Stimulated activated CD4-positive, alpha-beta T cell treated with anti-CD3 and anti-CD28 coated beads, TNF-alpha, amount 100 ng/mL, for 4 hours (primary cell): ENCODE data around the gene ZMIZ1.

ENCODE experiments used
- DNase-seq, 3 experiments: peaks; one replicate each; pipeline ENCODE4 v3.0.0-alpha.2; 2020; ENCODE audit warnings: low read depth in 3 of 3

ZMIZ1 gene

GRCh38 chr10:79068562-79069324, at the start of gene ZMIZ1:
TSS of gene ZMIZ1 (plus strand) at chr10:79068966. CDS start at chr10:79201633, 132,667 bp downstream.
- DNase-seq: peak; percentile 59 to 62 (median 59)

DNA sequence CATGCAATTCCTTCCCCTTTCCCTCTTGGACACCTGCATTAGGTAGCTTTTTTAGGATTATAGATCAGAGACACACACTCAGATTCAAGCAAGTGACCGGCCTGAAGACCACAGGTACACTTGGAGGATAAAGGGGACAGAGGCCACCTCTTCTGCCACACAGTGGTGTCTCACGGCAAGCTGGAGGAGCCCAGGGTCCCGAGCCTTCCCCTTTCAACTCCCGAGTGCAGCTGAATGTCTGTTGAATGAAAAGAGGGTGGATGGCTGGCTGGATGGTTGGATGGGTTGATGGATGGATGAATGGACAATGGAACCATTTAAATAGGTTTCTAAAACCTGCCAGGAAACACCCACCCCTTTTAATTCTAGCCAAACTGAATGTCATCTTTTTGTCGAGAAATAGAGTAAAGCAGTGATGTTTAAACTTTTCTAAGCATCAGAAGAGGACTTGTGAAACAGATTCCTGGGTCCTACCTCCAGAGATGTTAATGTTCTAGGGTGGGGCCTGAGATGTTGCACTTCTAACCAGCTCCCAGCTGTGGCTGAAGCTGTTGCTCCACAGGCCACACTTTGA, 49.2 kb upstream of the ZMIZ1 start:
- no peak for DNase-seq

GRCh38 chr10:79020015-79020491, 48.7 kb upstream of the ZMIZ1 start:
- DNase-seq: no peak

DNA sequence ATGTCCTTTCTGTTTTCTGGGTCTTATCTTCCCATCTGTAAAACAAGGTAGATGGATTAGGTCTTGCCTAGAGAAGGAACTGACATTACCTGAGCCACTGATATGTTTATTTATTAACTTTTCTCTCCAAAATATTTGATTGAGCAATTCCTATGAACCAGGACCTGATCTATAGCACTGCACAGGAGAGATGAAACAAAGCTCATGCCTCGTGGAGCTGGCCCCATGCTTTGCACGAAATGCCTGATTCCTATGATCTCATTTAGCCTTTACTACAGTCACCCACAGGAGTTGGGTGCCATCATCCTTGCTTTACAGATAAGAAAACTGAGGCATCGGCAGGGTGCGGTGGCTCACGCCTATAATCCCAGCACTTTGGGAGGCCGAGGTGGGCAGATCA, 48.2 kb upstream of the ZMIZ1 start:
- DNase-seq: no peak

DNA sequence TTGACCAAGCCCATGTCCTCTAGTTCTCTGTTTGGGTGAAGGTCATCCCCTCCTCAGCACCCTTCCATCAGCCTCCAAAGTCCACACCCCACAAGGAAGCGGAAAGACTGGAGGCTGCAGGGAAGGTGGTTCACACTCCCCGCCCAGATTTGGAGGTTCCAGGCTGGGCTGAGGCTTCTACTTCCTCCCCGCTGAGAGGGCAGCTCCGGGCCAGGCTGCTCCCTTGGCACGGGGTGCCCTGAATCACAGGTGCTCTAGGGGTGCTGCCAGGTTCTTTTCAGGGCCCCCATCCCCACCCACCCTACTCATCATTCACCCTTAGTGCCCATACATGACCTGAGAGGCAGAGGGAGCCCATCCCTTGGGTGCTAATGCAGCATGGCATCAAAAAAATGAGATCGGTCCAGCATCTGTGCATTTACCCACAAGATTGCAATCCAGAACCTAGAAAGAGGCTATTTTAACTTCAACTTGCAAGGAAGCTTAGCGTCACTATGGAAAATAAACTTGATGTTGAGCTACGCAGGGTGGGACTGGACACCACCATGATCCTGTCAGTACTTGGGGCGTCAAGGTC, 47.3 kb upstream of the ZMIZ1 start:
- DNase-seq: no peak

DNA sequence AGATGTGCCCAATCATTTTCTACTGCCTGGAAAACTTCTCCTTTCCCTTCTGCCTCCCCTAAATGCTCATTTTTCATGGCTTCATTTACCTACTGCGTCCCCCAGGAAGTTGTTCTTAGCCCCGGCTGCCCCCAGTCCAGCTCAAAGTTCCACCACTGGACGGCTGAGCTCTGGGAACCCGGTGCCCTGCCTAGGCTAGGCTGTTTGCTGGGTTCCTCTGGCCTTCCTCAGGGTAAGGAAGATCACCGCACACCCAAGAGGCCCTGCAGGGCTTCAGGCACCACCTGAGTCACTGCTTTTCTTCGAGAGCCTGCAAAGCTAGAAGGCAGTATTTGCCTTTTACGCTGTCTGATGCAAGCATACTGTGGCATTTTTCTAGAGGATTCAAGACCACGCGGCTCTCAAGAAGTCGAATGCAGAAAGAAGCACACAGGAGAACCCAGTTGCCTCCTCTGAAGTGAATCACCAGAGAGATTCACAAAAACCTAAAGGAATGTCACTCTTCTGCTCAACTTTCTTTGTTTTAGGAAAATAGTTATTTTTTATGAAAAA, 46.7 kb upstream of the ZMIZ1 start:
- no peak for DNase-seq

DNA sequence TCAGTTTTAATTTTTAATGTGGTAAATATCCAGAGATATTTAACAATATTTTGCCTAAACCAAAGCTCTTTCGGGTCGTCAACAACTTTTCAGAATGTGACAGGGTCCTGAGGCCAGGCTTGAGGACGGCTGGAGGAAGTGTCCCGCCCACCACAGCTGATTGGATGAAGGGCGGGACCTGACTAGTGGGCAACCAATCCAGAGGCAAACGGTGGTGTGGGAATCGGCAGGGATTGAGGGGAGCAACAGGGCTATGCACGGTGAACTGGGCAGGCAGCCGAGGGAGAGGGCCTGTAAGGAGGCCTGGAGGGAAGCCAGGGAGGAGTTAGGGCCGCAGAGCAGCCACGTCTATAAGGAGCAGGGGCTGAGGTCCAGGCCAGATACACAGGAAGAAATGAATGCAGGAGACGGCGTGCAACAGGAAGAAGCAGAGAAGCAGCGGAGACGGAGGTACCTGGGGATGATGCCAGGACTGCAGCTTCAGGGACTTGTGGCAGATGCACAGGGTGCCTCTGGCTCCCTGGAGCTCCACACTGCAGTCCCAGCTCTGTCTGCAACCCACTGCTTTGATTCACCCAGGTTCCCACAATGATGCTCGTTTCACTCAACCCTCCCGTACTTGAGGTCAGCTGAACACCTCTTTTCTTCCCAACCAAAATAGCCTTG, 46.1 kb upstream of the ZMIZ1 start:
- DNase-seq: no peak

GRCh38 chr10:79023240-79024162, 45.3 kb upstream of the ZMIZ1 start:
- DNase-seq: no peak

DNA sequence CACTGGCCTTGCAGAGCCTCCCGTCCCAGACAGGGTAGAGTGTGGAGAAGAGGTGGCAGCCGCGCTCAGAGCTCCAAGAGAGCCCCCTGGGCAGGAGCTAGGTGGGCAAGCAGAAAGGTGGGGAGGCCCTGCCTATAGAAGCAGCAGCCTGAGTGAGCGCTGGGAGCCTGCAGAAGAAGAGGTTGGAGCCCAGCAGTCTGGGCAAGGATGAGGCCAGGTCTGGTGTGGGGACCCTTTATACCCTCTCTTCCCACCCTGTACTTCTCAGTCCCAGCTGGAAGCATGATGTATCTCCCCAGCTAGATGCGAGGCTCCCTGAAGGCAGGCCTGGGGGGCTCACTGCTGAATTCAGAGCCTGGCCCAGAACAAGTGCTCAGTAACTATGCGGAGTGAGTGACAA, 44.5 kb upstream of the ZMIZ1 start:
- DNase-seq: no peak

GRCh38 chr10:79024720-79025198, 44.0 kb upstream of the ZMIZ1 start:
- DNase-seq: no peak

DNA sequence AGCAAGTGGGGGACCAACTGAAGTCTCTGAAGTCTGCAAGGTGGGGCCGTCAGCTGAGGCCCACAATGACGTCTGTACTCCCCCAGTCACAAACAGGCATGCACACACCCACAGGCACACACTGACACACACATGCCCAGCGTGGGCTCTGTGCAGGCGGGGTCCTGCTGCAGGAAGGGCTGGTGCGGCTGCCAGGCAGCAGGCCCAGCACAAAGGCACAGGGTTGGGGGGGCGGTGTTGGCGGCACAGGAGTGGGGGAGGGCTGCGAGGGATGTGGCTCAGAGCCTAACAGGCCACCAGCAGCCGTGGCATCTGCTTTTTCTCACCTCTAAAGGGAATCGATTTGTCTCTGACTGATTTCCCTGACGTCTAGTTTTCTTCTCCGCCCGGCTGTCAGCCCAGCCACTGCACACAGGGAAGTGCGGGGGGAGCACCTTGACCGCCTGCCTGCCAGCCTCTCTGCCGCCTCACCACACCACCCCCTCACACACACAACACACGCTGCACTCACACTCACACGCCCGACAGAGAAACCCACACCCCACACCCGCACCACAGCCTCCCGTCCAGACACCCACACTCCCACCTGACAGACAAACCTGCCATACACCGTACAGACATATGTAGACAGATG, 43.5 kb upstream of the ZMIZ1 start:
- no peak for DNase-seq

- no peak for DNase-seq
Measured at GRCh38 chr10:79026341-79026761, 42.4 kb upstream of the ZMIZ1 start.

- DNase-seq: no peak
Measured at GRCh38 chr10:79026806-79027146, 42.0 kb upstream of the ZMIZ1 start.

- DNase-seq: no peak
Measured at GRCh38 chr10:79027147-79028055, 41.4 kb upstream of the ZMIZ1 start.

DNA sequence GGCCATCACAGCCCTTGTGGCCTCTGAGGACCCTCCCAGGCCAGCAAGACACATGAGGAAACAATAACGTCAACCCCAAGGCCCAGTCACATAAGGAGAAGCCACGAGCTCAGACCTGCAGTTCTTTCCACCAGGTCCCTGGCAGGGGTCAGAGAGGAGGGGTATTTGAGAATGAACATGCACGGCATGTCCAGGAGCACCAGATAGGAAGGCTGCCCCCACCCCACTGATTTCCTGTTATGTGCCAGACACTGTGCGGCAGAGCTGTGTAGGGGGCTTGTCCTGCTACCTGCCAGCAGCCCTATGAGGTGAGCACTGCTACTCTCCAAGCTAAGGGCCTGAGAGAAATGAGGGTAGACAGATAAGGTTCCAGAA, 40.7 kb upstream of the ZMIZ1 start:
- no peak for DNase-seq

DNA sequence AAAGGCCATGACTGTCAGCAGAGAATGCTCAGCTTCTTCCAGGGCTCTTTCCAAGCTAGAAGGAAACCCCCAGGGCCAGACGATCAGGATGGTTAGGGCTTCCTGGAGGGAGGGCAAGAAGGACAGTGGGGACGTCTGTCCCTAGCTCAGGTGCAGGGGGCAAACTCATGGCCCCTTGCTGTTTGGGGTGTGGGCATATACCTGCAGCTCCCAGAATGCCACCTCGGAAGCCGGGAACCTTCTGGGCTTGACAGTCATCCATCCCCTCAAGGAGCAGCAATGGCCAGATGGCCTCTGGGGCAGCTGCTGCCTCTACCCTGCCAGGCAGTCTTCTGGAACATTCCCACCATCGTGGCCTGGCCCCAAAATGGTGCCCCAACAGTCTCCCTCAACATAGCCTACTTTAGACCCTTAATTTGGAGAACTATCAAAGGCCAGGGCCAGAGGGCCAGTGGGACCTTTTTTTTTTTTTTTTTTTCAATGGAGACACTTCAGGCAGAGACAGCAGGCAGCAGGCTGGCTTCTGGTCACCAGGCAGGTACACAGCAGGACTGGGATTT, 40.2 kb upstream of the ZMIZ1 start:
- DNase-seq: no peak

DNA sequence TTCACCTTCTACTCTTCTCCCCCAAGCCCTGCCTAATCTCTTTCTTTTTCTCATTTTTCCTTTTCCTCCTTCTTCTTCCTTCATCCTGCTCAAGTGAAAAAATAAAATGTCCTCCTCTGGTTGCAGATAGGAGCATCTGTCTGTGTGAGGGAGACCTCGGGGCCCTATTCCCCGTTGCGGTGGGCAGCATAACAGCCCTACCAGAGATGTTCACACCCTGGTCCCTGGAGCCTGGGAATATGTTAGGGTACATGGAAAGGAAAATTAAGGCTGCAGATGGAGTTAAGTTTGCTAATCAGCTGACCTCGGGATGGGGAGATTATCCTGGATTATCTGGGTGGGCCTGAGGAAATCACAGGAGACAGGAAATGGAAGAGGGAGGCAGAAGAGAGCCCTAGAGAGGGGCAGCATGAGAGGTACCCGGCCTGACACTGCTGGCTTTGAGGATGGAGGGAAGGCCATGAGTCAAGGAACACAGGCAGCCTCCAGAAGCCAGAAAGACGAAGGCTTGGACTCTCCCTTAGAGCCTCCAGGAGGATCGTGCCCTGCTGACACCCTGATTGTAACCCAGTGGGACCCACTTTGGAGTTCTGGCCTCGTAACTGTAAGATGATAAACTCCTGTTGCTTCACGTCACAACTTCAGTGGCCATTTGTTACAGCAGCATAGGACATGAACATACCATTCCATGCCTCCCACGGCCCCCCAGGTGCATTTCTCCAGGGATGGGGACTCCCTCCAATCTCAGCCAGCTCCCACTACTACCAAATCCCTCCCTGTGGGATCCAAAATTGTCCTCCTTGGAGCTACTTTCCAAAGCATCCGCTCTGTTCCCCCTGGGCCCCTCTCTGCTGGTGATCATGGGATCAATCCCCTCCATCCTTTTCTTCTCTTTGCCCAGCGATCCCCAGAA, 39.0 kb upstream of the ZMIZ1 start:
- DNase-seq: no peak

DNA sequence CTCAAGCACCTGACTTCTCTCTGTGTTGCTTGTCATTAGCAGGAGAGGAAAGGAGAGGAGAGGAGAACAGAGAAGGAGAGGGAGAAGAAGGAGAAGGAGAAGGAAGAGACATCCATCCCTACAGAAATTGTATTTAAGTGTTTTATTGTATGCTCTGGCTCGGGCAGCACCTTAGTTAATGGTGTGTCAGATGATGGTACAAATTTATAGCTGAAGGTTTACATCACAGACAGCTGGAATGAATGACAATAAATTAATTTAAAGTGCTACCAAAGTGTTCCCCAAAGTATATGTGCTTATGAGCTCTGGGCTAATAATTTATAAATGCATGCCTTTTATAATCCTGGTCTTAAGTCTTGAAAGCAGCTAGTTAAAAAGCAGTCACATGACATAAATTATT, 38.1 kb upstream of the ZMIZ1 start:
- no peak for DNase-seq
